Fibroblast of the aortic adventitia (primary cell): Measurements from ENCODE around the gene BTBD16. TPM values are rescaled to one million over a fixed set of nuclear protein-coding genes. Genes with fewer than 3 reads are reported as not detected.

ENCODE experiments used
- DNase-seq: peaks from one replicate; pipeline ENCODE4 v3.0.0-alpha.2; 2010; ENCODE audit warnings: low read depth
- H3K4me3 ChIP-seq: 2 replicates; pipeline ENCODE4 v1.5.1; 2011; ENCODE audit warnings: low read depth, mild to moderate bottlenecking, control low read depth, low read length, moderate library complexity
- CTCF ChIP-seq: IDR thresholded peaks from 2 replicates; pipeline ENCODE4 v1.5.1; 2011; ENCODE audit warnings: mild to moderate bottlenecking, low read length, control low read depth, inconsistent platforms; ENCODE audit not compliant: insufficient read depth
- total RNA-seq: library from RNA; depleted of rRNA; stranded (reverse); fragments of >200 nt; gene quantifications from 2 replicates; pipeline ENCODE4 v1.2.3, GENCODE V29; 2012; ENCODE audit warnings: low replicate concordance

Gene BTBD16
- total RNA-seq, 1 donor = 0.09 TPM

DNA sequence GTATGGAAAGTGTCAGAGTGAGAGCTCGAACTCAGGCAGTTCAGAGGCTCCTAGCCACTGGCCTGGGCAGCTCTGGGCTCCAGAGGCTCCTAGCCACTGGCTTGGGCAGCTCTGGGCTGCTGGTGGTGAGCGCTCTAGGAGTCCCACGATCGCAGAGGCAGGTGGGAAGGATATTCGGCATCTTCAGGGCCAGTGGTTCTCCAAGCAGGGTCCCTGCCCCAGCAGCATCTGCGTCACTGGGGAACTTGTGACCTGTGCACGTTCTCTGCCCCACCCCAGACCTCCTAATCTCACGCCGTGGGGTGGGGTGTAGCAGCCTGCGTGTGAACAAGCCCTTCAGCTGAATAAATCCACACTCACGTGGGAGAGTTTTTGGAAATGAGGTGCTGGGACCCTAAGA, 25.2 kb upstream of the BTBD16 start:
- DNase-seq = no peak
- H3K4me3 ChIP-seq = no peak overlapping the region
- TF ChIP-seq CTCF = no peak

- TF ChIP-seq CTCF = no peak
- no peak overlapping the region for H3K4me3 ChIP-seq
- no peak for DNase-seq
Measured at GRCh38 chr10:122246830-122247520, 24.1 kb upstream of the BTBD16 start.

DNA sequence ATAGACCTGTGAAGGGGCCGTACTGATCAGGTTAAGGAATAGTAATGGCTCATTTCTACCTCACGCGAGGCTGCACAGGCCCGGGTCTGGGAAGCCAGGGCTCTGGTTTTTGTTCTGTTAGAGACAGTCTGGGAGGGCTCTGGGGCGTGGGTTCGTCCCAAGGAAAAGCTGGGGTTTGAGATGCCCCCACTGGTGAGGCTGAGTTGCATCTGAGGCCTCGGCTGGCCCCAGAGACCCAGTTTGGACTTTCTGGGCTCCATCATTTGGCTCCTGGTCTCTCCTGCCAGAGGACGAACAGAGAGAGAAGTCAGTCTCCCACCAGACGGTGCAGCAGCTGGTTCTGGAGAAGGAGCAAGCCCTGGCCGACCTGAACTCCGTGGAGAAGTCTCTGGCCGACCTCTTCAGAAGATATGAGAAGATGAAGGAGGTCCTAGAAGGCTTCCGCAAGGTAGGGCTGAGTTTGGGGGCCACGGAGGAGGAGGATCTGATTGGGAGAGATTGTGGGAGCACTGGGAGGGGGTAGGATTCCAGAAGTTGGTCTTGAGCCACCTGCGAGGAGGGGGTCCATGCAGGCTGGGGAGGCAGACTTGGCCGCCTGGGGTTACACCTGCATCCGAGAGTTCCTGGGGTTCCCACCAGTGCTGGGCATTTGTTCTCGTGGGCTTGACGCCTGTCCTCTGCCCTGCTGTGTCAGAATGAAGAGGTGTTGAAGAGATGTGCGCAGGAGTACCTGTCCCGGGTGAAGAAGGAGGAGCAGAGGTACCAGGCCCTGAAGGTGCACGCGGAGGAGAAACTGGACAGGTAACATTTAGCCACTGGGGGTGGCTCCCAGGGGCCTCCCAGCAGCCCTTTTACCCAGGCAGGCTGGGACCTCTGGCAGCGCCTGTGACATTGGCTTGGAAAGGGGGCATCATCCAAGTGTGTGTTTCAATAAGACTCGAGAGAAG, 22.5 kb upstream of the BTBD16 start:
- no peak for TF ChIP-seq CTCF
- DNase-seq = no peak
- H3K4me3 ChIP-seq = no peak overlapping the region

DNA sequence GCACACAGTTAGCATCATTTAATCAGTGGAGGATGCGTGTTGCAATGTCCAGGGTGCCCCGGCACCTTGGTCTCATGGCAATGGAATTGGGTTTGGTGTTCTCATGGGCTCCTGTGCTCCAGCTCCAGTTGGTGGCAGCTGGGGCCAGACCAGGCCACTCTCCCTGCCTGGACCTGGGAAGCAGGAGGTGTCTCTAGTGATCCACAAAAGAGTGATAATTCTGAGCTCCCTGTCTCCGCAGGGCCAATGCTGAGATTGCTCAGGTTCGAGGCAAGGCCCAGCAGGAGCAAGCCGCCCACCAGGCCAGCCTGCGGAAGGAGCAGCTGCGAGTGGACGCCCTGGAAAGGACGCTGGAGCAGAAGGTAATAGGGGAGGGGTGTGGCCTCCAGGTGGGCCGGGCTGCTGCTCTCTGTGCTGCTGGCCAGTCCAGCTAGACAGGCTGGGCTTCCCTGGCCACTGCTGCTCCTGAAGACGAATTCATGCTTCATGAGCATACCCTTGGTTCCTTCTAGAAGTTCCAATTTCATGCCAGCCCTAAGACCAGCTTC, 21.7 kb upstream of the BTBD16 start:
- no peak for TF ChIP-seq CTCF
- no peak overlapping the region for H3K4me3 ChIP-seq
- DNase-seq = no peak

DNA sequence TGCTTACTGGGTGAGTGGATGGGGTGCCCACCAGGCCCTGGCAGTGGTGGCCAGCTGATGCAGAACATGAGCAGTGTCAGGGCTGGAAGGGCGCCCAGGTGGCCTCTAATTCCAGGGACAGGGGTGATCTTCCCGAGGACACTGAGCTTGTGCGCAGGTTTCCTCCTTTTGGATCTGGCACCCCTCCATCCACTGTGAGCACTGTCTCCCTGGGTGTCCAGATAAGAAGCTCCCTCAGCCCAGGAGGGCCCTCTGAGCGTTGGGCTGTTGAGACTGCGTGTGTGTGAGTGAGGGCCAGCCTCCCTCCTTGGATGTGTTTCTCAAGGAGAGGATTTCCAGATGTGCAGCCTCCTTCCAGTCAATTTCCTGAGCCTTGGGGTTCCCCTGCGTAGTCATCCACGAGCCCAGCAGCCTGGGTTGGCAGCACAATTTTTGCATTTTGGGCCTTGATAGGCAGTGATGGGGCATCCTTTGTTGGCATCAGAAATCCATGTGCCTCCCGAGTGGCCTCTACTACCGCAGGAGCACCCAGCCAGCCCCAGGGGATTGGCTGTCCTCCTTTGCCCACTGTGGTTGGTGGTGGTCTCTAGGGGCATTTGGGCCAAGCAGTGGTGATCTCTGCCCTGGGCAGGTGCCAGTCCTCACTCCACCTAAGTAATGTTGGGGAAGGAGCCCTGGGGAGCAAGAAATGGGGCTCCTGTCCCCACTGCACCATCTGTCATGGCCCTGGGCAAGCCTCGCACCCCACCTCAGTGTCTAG, 20.9 kb upstream of the BTBD16 start:
- no peak overlapping the region for H3K4me3 ChIP-seq
- DNase-seq = no peak
- TF ChIP-seq CTCF = no peak

DNA sequence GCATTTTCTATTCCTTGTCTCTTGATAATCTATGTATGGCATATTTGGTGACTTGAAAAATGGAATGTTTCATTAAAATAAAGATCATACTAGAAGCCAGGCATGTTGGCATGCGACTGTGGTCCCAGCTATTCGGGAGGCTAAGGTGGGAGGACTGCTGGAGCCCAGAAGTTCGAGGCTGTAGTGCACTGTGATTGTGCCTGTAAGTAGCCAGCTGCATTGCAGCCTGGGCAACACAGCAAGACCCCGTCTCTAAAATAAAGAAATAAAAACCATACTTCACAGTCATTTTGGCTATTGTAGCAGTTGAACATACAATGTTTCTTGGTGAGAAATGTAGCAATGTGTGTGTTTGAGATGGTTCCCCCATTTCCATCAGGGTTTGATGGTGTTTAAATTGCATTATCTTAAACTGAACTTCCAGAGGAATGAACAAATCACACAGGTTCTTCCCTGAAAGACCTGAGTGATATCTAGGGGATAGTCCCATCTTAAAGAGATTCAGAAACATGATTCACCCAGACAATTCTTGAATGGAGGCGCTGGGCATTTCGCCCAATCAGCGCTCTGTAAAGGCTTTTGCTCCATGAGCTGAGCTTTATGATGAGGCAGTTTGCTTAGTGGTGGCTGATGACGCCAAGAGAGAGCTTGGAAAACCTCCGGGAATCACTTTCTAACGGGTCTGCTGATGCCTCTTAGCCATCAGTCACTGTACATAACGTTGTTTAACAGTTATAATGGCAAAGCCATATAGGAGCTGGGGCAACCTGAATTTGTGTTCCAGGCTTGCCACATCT, 19.4 kb upstream of the BTBD16 start:
- H3K4me3 ChIP-seq = no peak overlapping the region
- DNase-seq = no peak
- no peak for TF ChIP-seq CTCF
